Activated CD4-positive, alpha-beta T cell treated with anti-CD3 and anti-CD28 coated beads for 4 hours (primary cell): ENCODE measurements around the gene SPDYE17.
"Not testable (repeated sequence)": the region's sequence is repeated elsewhere in the genome, so short reads cannot be mapped to it uniquely, and the experiment has no call there.

Experiments
- DNase-seq, 2 donors: peaks; one replicate each; pipeline ENCODE4 v3.0.0-alpha.2; 2020

Gene SPDYE17

GRCh38 chr7:76998285-76998589 is 33.9 kb downstream of the SPDYE17 start:
- no peak for DNase-seq

GRCh38 chr7:76997381-76998284 is 34.5 kb downstream of the SPDYE17 start:
- DNase-seq: no peak

- DNase-seq: not testable (repeated sequence)
Observed at GRCh38 chr7:76996932-76997331, 35.2 kb downstream of the SPDYE17 start.

- DNase-seq: not testable (repeated sequence)
Observed at GRCh38 chr7:76994286-76994685, 37.9 kb downstream of the SPDYE17 start.

GRCh38 chr7:76993831-76994230 is 38.3 kb downstream of the SPDYE17 start:
- DNase-seq: not testable (repeated sequence)

GRCh38 chr7:76992871-76993270 is 39.3 kb downstream of the SPDYE17 start:
- DNase-seq: not testable (repeated sequence)

- DNase-seq: not testable (repeated sequence)
Observed at GRCh38 chr7:76992204-76992603, 40.0 kb downstream of the SPDYE17 start.

GRCh38 chr7:76990202-76990601 is 42.0 kb downstream of the SPDYE17 start:
- DNase-seq: not testable (repeated sequence)

GRCh38 chr7:76985924-76986717 is 46.0 kb downstream of the SPDYE17 start:
- not testable (repeated sequence) for DNase-seq

- not testable (repeated sequence) for DNase-seq
Observed at GRCh38 chr7:76984784-76985136, 47.4 kb downstream of the SPDYE17 start.

- not testable (repeated sequence) for DNase-seq
Observed at GRCh38 chr7:76983937-76984783, 48.0 kb downstream of the SPDYE17 start.

GRCh38 chr7:76983333-76983732 is 48.8 kb downstream of the SPDYE17 start:
- not testable (repeated sequence) for DNase-seq

GRCh38 chr7:76982501-76982900 is 49.7 kb downstream of the SPDYE17 start:
- not testable (repeated sequence) for DNase-seq

GRCh38 chr7:76981187-76981970 is 50.8 kb downstream of the SPDYE17 start:
- not testable (repeated sequence) for DNase-seq

- DNase-seq: not testable (repeated sequence)
Observed at GRCh38 chr7:76980576-76980975, 51.6 kb downstream of the SPDYE17 start.

GRCh38 chr7:76977761-76978367 is 54.3 kb downstream of the SPDYE17 start:
- DNase-seq: not testable (repeated sequence)

- DNase-seq: not testable (repeated sequence)
Observed at GRCh38 chr7:76974793-76975579, 57.2 kb downstream of the SPDYE17 start.

GRCh38 chr7:76974336-76974735 is 57.8 kb downstream of the SPDYE17 start:
- not testable (repeated sequence) for DNase-seq

GRCh38 chr7:76972391-76972790 is 59.8 kb downstream of the SPDYE17 start:
- not testable (repeated sequence) for DNase-seq
